MM.1S (cell line): ENCODE data around the gene CYP17A1.

Experiments
- DNase-seq: peaks from one replicate; pipeline ENCODE4 v3.0.0-alpha.2; 2015
- H2AFZ ChIP-seq: fragments of 300-600 bp; sonication (generic); 2 replicates; pipeline ENCODE4 v1.6.0; 2016; ENCODE audit warnings: antibody characterized with exemption, low read length
- H3F3A ChIP-seq: fragments of 300-600 bp; sonication (generic); 2 replicates; pipeline ENCODE4 v1.6.1; 2016; ENCODE audit warnings: mild to moderate bottlenecking, antibody characterized with exemption, low read length, moderate library complexity, mixed read lengths; ENCODE audit not compliant: insufficient read depth
- H3K27ac ChIP-seq: fragments of 300-600 bp; sonication (generic); 2 replicates; pipeline ENCODE4 v1.5.1; 2016; ENCODE audit warnings: mild to moderate bottlenecking, low read length
- H3K27me3 ChIP-seq: fragments of 300-600 bp; sonication (generic); replicated peaks from 2 replicates; pipeline ENCODE4 v1.6.0; 2016; ENCODE audit warnings: low read length; ENCODE audit not compliant: insufficient read depth
- H3K36me3 ChIP-seq: fragments of 300-600 bp; sonication (generic); replicated peaks from 2 replicates; pipeline ENCODE4 v1.6.1; 2016; ENCODE audit warnings: mild to moderate bottlenecking, low read length, mixed read lengths; ENCODE audit not compliant: insufficient read depth
- H3K4me1 ChIP-seq: fragments of 300-600 bp; sonication (generic); 2 replicates; pipeline ENCODE4 v1.6.1; 2016; ENCODE audit warnings: low read length, mixed read lengths
- H3K4me2 ChIP-seq: fragments of 300-600 bp; sonication (generic); 2 replicates; pipeline ENCODE4 v1.6.0; 2016; ENCODE audit warnings: low read depth, low read length
- H3K4me3 ChIP-seq: fragments of 300-600 bp; sonication (generic); 2 replicates; pipeline ENCODE4 v1.5.1; 2016; ENCODE audit warnings: low read length, mixed read lengths
- H3K79me2 ChIP-seq: fragments of 300-600 bp; sonication (generic); 2 replicates; pipeline ENCODE4 v1.6.1; 2016; ENCODE audit warnings: mixed run types, low read length, mixed read lengths
- H3K9ac ChIP-seq: fragments of 300-600 bp; sonication (generic); 2 replicates; pipeline ENCODE4 v1.6.1; 2016; ENCODE audit warnings: low read length, mixed read lengths
- H3K9me2 ChIP-seq: fragments of 300-600 bp; sonication (generic); replicated peaks from 2 replicates; pipeline ENCODE4 v1.6.1; 2016; ENCODE audit warnings: mild to moderate bottlenecking, low read length, mixed read lengths; ENCODE audit not compliant: insufficient read depth
- H3K9me3 ChIP-seq: fragments of 300-600 bp; sonication (generic); replicated peaks from 2 replicates; pipeline ENCODE4 v1.6.1; 2016; ENCODE audit warnings: mild to moderate bottlenecking, low read length, mixed read lengths; ENCODE audit not compliant: insufficient read depth
- H4K20me1 ChIP-seq: fragments of 300-600 bp; sonication (generic); 2 replicates; pipeline ENCODE4 v1.6.1; 2016; ENCODE audit warnings: mild to moderate bottlenecking, low read length, moderate library complexity, mixed read lengths; ENCODE audit not compliant: insufficient read depth
- EZH2 ChIP-seq: fragments of 300-600 bp; sonication (generic); optimal IDR thresholded peaks from 2 replicates; pipeline ENCODE3; 2017; ENCODE audit warnings: low read depth, mild to moderate bottlenecking, antibody characterized with exemption, low read length, mixed read lengths
- EZH2phosphoT487 ChIP-seq: fragments of 300-600 bp; sonication (generic); IDR thresholded peaks from 2 replicates; pipeline ENCODE4 v1.6.1; 2018; ENCODE audit warnings: antibody characterized with exemption, low read length
- TF ChIP-seq, protein P1 (sequence below): fragments of 300-600 bp; sonication (generic); IDR thresholded peaks from 2 replicates; pipeline ENCODE4 v1.5.1; 2016; ENCODE audit warnings: antibody characterized with exemption, low read length, mixed read lengths

The CYP17A1 gene

DNA sequence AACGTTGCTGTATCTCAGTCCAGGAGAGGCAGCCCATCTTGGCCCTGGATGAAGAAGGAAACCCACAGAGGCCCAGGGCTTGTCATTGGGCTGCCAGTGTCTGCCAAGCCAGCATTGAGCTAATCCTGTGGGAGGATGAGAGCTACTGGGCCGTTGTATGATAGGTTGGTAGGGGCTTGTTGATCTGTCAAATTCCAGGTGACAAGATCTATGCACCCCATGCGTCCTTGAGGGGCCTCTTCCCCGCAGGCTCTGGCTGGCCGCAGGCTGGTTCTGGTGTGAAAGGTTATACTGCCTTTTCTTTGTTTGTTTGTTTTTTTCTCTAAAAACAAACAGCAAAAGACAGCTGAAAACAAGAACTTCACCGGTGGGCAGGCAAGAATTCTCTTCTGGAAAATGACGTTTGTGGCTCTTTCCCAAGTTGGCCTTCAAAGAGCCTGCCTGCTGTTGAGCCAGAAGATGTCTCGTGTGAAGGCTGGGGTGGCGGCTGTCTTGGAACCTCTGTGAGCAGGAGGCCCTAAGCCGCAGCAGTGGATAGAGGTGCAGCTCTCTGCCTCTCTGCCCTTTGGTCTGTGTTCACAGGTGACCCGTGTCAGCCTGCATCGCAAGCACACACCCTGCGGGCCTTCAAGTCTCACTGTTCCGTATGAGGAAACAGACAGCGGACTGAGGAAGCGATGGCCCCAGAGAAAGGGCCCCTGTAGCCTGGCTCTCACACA, 23.3 kb downstream of the CYP17A1 start:
- Histone ChIP-seq H3K4me1 (no peaks in the 10 kb centered on the region), H3K9me2 (no peaks in the 10 kb centered on the region), H3K9me3 (no peaks in the 10 kb centered on the region), H3K27me3 (no peaks in the 10 kb centered on the region), H3K79me2 (peaks cover under 1% of the 10 kb centered on the region; the same call in 1 of the 2 replicates), H2AFZ (no peak overlapping the region), H3K9ac (no peak overlapping the region), H3F3A (no peaks in the 10 kb centered on the region), H3K4me3 (no peak overlapping the region), H3K4me2 (no peak overlapping the region), H3K27ac (no peak overlapping the region), H3K36me3 (no peaks in the 10 kb centered on the region), H4K20me1 (no peaks in the 10 kb centered on the region)
- no peak for DNase-seq
- TF ChIP-seq, protein P1, sequence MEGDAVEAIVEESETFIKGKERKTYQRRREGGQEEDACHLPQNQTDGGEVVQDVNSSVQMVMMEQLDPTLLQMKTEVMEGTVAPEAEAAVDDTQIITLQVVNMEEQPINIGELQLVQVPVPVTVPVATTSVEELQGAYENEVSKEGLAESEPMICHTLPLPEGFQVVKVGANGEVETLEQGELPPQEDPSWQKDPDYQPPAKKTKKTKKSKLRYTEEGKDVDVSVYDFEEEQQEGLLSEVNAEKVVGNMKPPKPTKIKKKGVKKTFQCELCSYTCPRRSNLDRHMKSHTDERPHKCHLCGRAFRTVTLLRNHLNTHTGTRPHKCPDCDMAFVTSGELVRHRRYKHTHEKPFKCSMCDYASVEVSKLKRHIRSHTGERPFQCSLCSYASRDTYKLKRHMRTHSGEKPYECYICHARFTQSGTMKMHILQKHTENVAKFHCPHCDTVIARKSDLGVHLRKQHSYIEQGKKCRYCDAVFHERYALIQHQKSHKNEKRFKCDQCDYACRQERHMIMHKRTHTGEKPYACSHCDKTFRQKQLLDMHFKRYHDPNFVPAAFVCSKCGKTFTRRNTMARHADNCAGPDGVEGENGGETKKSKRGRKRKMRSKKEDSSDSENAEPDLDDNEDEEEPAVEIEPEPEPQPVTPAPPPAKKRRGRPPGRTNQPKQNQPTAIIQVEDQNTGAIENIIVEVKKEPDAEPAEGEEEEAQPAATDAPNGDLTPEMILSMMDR: no peak
- TF ChIP-seq EZH2 (no peak), EZH2phosphoT487 (no peak)

DNA sequence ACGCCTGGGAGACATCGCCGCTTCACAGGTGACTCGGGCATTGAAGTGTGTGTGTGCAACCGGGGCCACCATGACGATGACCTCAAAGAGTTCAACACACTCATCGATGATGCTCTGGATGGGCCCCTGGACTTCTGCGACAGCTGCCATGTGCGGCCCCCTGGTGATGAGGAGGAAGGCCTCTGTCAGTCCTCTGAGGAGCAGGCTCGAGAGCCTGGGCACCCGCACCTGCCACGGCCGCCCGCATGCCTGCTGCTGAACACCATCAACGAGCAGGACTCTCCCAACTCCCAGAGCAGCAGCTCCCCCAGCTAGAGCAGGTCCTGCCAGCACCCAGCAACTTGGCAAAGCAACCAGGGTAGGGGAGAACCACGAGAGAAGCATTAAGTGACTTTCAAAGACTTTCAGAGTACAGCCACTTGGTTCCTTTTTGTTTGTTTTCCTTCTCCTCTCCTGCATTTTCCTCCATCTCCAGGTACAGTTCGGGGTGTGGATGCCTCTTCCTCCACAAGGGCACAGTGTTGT, 24.1 kb downstream of the CYP17A1 start:
- no peaks in the 10 kb centered on the region for H4K20me1 ChIP-seq
- H3K4me1 ChIP-seq: no peaks in the 10 kb centered on the region
- H3K27ac ChIP-seq: no peak overlapping the region
- no peak overlapping the region for H2AFZ ChIP-seq
- H3K27me3 ChIP-seq: no peaks in the 10 kb centered on the region
- H3K9me2 ChIP-seq: no peaks in the 10 kb centered on the region
- no peaks in the 10 kb centered on the region for H3K36me3 ChIP-seq
- DNase-seq: no peak
- TF ChIP-seq EZH2phosphoT487 (no peak), EZH2 (no peak)
- TF ChIP-seq, protein P1: no peak
- H3F3A ChIP-seq: no peaks in the 10 kb centered on the region
- H3K9me3 ChIP-seq: no peaks in the 10 kb centered on the region
- H3K79me2 ChIP-seq: peaks cover 8% of the 10 kb centered on the region; the same call in 1 of the 2 replicates
- H3K4me3 ChIP-seq: no peak overlapping the region
- H3K9ac ChIP-seq: no peak overlapping the region
- H3K4me2 ChIP-seq: no peak overlapping the region

DNA sequence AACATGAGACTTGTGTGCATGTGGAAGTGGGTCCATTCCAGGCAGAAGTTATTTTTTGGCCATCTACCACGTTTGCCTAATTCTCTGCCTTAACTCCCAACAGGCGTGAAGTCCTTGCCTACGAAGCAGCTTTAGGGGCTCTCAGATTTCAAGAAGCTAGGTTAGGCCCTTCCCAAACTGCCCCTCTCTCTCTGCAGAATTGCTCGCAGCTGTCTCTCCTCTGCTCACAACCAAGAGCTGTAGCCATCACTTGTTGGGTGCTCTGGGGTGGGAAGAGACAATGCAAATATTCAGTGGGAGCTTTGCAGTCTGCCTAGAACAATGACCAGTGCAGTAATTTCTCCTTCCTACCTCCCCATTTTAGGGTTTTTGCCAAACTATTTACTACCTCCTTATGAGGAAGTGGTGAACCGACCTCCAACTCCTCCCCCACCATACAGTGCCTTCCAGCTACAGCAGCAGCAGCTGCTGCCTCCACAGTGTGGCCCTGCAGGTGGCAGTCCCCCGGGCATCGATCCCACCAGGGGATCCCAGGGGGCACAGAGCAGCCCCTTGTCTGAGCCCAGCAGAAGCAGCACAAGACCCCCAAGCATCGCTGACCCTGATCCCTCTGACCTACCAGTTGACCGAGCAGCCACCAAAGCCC, 24.9 kb downstream of the CYP17A1 start:
- no peak overlapping the region for H3K27ac ChIP-seq
- no peaks in the 10 kb centered on the region for H3K27me3 ChIP-seq
- H3K9me2 ChIP-seq: no peaks in the 10 kb centered on the region
- no peaks in the 10 kb centered on the region for H3K9me3 ChIP-seq
- H2AFZ ChIP-seq: no peak overlapping the region
- no peak overlapping the region for H3K9ac ChIP-seq
- no peaks in the 10 kb centered on the region for H3F3A ChIP-seq
- no peaks in the 10 kb centered on the region for H3K36me3 ChIP-seq
- H3K4me3 ChIP-seq: no peak overlapping the region
- DNase-seq: no peak
- no peak overlapping the region for H3K4me2 ChIP-seq
- no peak for TF ChIP-seq EZH2
- TF ChIP-seq, protein P1: no peak
- no peak for TF ChIP-seq EZH2phosphoT487
- H3K79me2 ChIP-seq: peaks cover 10% of the 10 kb centered on the region; the same call in 1 of the 2 replicates
- H3K4me1 ChIP-seq: no peaks in the 10 kb centered on the region
- no peaks in the 10 kb centered on the region for H4K20me1 ChIP-seq
